NT2/D1 (cell line): ENCODE data around the gene ICAM4.

ENCODE experiments used
- SUZ12 ChIP-seq: IDR thresholded peaks from 2 replicates; pipeline ENCODE4 v1.6.1; 2011; ENCODE audit not compliant: insufficient read length, insufficient read depth; ENCODE audit errors: extremely low read depth
- YY1 ChIP-seq: IDR thresholded peaks from 2 replicates; pipeline ENCODE4 v1.6.1; 2011; ENCODE audit not compliant: insufficient read length, insufficient read depth
- ZNF274 ChIP-seq: IDR thresholded peaks from 2 replicates; pipeline ENCODE4 v1.6.1; 2011; ENCODE audit warnings: mild to moderate bottlenecking, low read depth, low read length

GRCh38 chr19:10284960-10285278 is 1.8 kb upstream of the ICAM4 start:
- TF ChIP-seq ZNF274 (no peak), SUZ12 (no peak), YY1 (no peak)
